HCT116 (cell line): Measurements from ENCODE around the gene MPP2. TPM values are rescaled to one million over a fixed set of nuclear protein-coding genes. Genes with fewer than 3 reads are reported as not detected.

Experiments used
- ATAC-seq: fragments of 200-7000 bp; cut with Tn5 transposase; 2 replicates; pipeline ENCODE4 v1.9.1; 2020; ENCODE audit warnings: mild to moderate bottlenecking, moderate library complexity
- BruUV-seq: library from RNA; stranded (reverse); fragments of 400-500 nt; replicated peaks from 2 replicates; lab custom pipeline; 2021; lab: Mats Ljungman, UMichigan
- CTCF ChIA-PET: fragments of 300-600 bp; sonication (Branson Sonifier 250); formaldehyde crosslinking; loops from one replicate; lab custom pipeline; 2021; ENCODE audit warnings: antibody characterized with exemption; lab: Charles Lee
- POLR2A ChIA-PET: fragments of 300-600, 350-600 bp; sonication (Branson Sonifier 250); formaldehyde crosslinking; loops from one replicate; lab custom pipeline; 2021; ENCODE audit warnings: antibody characterized with exemption; lab: Charles Lee
- RAD21 ChIA-PET, 2 experiments: fragments of 300-600 bp; sonication (Branson Sonifier 250); formaldehyde crosslinking; loops; one replicate each; lab custom pipeline; 2023; ENCODE audit warnings: low total read pairs in 2 of 2; ENCODE audit not compliant: uncharacterized antibody in 2 of 2, unreplicated experiment in 2 of 2, low non-redundant PET in 1 of 2; lab: Charles Lee
- DNase-seq: peaks from one replicate; pipeline ENCODE4 v3.0.0-alpha.2; 2010; ENCODE audit warnings: low read depth, low spot score
- H2AFZ ChIP-seq: fragments of 200-600 bp; shearing (Covaris generic), sonication (generic); 2 replicates; pipeline ENCODE4 v1.6.1; 2017; ENCODE audit warnings: low read depth, mixed run types, mixed read lengths, antibody characterized with exemption, low read length; ENCODE audit not compliant: poor library complexity, severe bottlenecking
- H3K27ac ChIP-seq: 2 replicates; pipeline ENCODE4 v1.5.1; 2012; ENCODE audit warnings: low read depth, low read length
- H3K27me3 ChIP-seq: fragments of 200-600 bp; sonication (generic); 2 replicates; pipeline ENCODE4 v1.6.1; 2016; ENCODE audit warnings: mixed run types, low read length, mixed read lengths; ENCODE audit not compliant: insufficient read depth
- H3K36me3 ChIP-seq, 2 experiments: fragments of 200-500 bp in 1 of 2; fragments of 200-600 bp in 1 of 2; sonication (Bioruptor generic) in 1 of 2; sonication (generic) in 1 of 2; 2 replicates each; pipeline versions ENCODE4 v1.5.1 to v1.6.1; 2014 to 2016; ENCODE audit warnings: low read length in 2 of 2, inconsistent platforms in 1 of 2, mixed read lengths in 1 of 2, mixed run types in 1 of 2; ENCODE audit not compliant: insufficient read depth in 2 of 2, control insufficient read depth in 1 of 2
- H3K4me1 ChIP-seq, 2 experiments: fragments of 200-600 bp in 1 of 2; sonication (generic) in 1 of 2; 2 replicates each; pipeline versions ENCODE4 v1.5.1 to v1.6.1; 2012 to 2017; ENCODE audit warnings: low read length in 2 of 2, inconsistent platforms in 1 of 2, mild to moderate bottlenecking in 1 of 2, mixed read lengths in 1 of 2, mixed run types in 1 of 2, moderate library complexity in 1 of 2; ENCODE audit not compliant: insufficient read depth in 2 of 2, control insufficient read depth in 1 of 2
- H3K4me2 ChIP-seq: fragments of 200-600 bp; sonication (generic); 2 replicates; pipeline ENCODE4 v1.6.1; 2017; ENCODE audit warnings: mixed run types, low read length, mixed read lengths
- H3K4me3 ChIP-seq, 2 experiments: fragments of 200-600 bp in 1 of 2; sonication (generic) in 1 of 2; replicated peaks in 1 of 2; 2 replicates each; pipeline ENCODE4 v1.5.1; 2011 to 2016; ENCODE audit warnings: low read length in 2 of 2, control low read depth in 1 of 2, low read depth in 1 of 2, mild to moderate bottlenecking in 1 of 2, mixed read lengths in 1 of 2, mixed run types in 1 of 2
- H3K79me2 ChIP-seq: fragments of 200-600 bp; sonication (generic); 2 replicates; pipeline ENCODE4 v1.6.1; 2017; ENCODE audit warnings: mild to moderate bottlenecking, mixed run types, low read length, moderate library complexity, mixed read lengths; ENCODE audit not compliant: insufficient read depth
- H3K9ac ChIP-seq: fragments of 200-600 bp; sonication (generic); 2 replicates; pipeline ENCODE4 v1.6.1; 2016; ENCODE audit warnings: low read length, mixed read lengths
- H3K9me2 ChIP-seq: fragments of 200-600 bp; sonication (generic), shearing (Covaris generic); 2 replicates; pipeline ENCODE4 v1.6.1; 2017; ENCODE audit warnings: mixed run types, mild to moderate bottlenecking, moderate library complexity; ENCODE audit not compliant: insufficient read depth
- H3K9me3 ChIP-seq, 2 experiments: fragments of 200-500 bp in 1 of 2; fragments of 200-600 bp in 1 of 2; sonication (Bioruptor generic) in 1 of 2; sonication (generic) in 1 of 2; 2 replicates each; pipeline ENCODE4 v1.6.1; 2014 to 2017; ENCODE audit warnings: low read length in 2 of 2, mixed read lengths in 2 of 2, inconsistent platforms in 1 of 2, low read depth in 1 of 2, mild to moderate bottlenecking in 1 of 2, mixed run types in 1 of 2, moderate library complexity in 1 of 2; ENCODE audit not compliant: control insufficient read depth in 1 of 2, insufficient read depth in 1 of 2
- H4K20me1 ChIP-seq: fragments of 200-600 bp; sonication (generic), shearing (Covaris generic); 2 replicates; pipeline ENCODE4 v1.6.1; 2017; ENCODE audit warnings: mixed run types, mild to moderate bottlenecking, moderate library complexity; ENCODE audit not compliant: insufficient read depth
- ATF3 ChIP-seq: IDR thresholded peaks from 2 replicates; pipeline ENCODE4 v1.6.1; 2012
- CEBPB ChIP-seq: IDR thresholded peaks from 2 replicates; pipeline ENCODE4 v1.6.1; 2012; ENCODE audit warnings: low read depth
- FOSL1 ChIP-seq: IDR thresholded peaks from 2 replicates; pipeline ENCODE4 v1.6.1; 2012; ENCODE audit warnings: low read depth
- POLR2AphosphoS5 ChIP-seq: IDR thresholded peaks from 2 replicates; pipeline ENCODE4 v1.6.1; 2011; ENCODE audit warnings: mild to moderate bottlenecking, low read depth, low read length, moderate library complexity
- REST ChIP-seq: IDR thresholded peaks from 2 replicates; pipeline ENCODE4 v1.6.1; 2012; ENCODE audit warnings: low read depth
- SRF ChIP-seq: IDR thresholded peaks from 2 replicates; pipeline ENCODE4 v1.6.1; 2012; ENCODE audit warnings: low read depth
- TCF7L2 ChIP-seq: IDR thresholded peaks from 2 replicates; pipeline ENCODE4 v1.7.0; 2011; ENCODE audit warnings: borderline replicate concordance, inconsistent platforms; ENCODE audit not compliant: insufficient read depth, insufficient read length; ENCODE audit errors: extremely low read depth
- YY1 ChIP-seq: IDR thresholded peaks from 2 replicates; pipeline ENCODE4 v1.6.1; 2011; ENCODE audit warnings: low read length, low read depth, moderate library complexity, mild to moderate bottlenecking; ENCODE audit not compliant: insufficient replicate concordance; ENCODE audit errors: extremely low read depth
- intact Hi-C: fragments of 100-400 bp; cut with micrococcal nuclease; formaldehyde crosslinking; loops from 2 replicates; pipeline ENCODE4 v1.10.0; 2022
- total RNA-seq: library from RNA; stranded (reverse); gene quantifications from one replicate; pipeline ENCODE4 v1.2.1, GENCODE V29; 2021; ENCODE audit not compliant: unreplicated experiment

MPP2 gene
- total RNA-seq, 1 experiment from 2014 or later, result 16.4 TPM

DNA sequence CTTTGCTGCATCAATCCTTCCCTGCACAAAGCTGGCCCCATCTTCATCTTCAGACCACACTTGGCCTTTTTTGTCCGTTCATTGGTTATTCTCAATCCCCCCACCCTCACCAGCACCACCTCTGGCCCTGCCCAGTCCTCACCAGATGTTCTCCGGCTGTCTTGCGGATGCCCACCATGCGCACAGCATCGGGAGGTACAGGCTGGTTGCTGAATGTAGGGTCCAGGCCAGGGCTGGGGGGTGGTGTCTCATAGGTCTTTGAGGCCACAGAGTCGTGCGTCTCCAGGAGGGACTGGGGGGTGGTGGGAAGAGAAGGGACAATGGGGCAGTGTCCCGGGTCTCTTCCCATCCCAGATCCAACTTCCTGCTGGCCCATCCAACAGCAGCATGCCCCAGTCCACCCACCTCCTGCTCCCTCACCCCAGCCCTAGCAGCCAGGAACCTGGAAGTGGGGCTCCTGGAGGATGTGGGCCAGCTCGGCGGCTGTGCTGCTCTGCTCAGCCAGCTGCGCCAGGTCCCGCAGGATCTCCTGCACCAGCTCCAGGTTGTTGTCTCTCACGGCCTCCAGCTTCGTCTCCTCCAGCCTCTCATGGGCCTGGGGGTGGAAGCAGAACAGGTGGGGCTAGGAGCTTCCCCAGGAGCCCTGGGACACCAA is 24.4 kb downstream of the MPP2 start:
- Histone ChIP-seq H2AFZ (no peak overlapping the region), H4K20me1 (no peaks in the 10 kb centered on the region), H3K9ac (no peak overlapping the region), H3K36me3 (no peaks in the 10 kb centered on the region), H3K4me2 (no peak overlapping the region), H3K4me1 (peaks cover 0 to 9% of the 10 kb centered on the region in 2 experiments; a peak in 2 of 4 replicates), H3K9me3 (no peaks in the 10 kb centered on the region), H3K27me3 (no peaks in the 10 kb centered on the region), H3K79me2 (no peaks in the 10 kb centered on the region), H3K9me2 (no peaks in the 10 kb centered on the region), H3K27ac (no peak overlapping the region), H3K4me3 (no peak overlapping the region)
- intact Hi-C loops, result no loop called here
- no TSS peak for BruUV-seq
- ATAC-seq, result no peak
- ChIA-PET RAD21 (no interaction called here), CTCF (no interaction called here), POLR2A (interaction anchor here (0.6 kb wide), 1 partner anchor 57 kb away, joined by 3 read pairs; no protein-coding TSS in a partner anchor)
- DNase-seq, result no peak
- TF ChIP-seq SRF (no peak), YY1 (no peak), FOSL1 (no peak), REST (no peak), TCF7L2 (no peak), ATF3 (no peak), POLR2AphosphoS5 (no peak), CEBPB (no peak)
